Measurements from ENCODE around the gene SMARCC1.

- no peak for TF ChIP-seq CTCF (conservative IDR thresholded peaks at IDR 0.05; ENCODE audit: low read depth, low read length)
- TF ChIP-seq RCOR1 (IDR thresholded peaks at IDR 0.05; ENCODE audit: insufficient replicate concordance, low read length) = no peak
- TF ChIP-seq, protein P1, sequence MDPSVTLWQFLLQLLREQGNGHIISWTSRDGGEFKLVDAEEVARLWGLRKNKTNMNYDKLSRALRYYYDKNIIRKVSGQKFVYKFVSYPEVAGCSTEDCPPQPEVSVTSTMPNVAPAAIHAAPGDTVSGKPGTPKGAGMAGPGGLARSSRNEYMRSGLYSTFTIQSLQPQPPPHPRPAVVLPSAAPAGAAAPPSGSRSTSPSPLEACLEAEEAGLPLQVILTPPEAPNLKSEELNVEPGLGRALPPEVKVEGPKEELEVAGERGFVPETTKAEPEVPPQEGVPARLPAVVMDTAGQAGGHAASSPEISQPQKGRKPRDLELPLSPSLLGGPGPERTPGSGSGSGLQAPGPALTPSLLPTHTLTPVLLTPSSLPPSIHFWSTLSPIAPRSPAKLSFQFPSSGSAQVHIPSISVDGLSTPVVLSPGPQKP (IDR thresholded peaks at IDR 0.05; ENCODE audit: borderline replicate concordance, low read depth, low read length) = no peak
- no peak for TF ChIP-seq RAD21 (IDR thresholded peaks at IDR 0.05; ENCODE audit: low read length)
- no peak for TF ChIP-seq CEBPB (IDR thresholded peaks at IDR 0.05; ENCODE audit: low read depth, low read length)
- TF ChIP-seq MAFK (IDR thresholded peaks at IDR 0.05; ENCODE audit: low read depth, low read length) = no peak
These were observed 123.2 kb downstream of the SMARCC1 start for GRCh38 chr3:47658444-47658843.
